Activated T-cell treated with anti-CD3 and anti-CD28 coated beads for 24 hours (primary cell): ENCODE measurements around the gene PPP1R1B.
A peak's percentile ranks its signal among the peaks of the same experiment; 100 is the strongest.

ENCODE experiments used
- DNase-seq: peaks from one replicate; pipeline ENCODE4 v3.0.0-alpha.2; 2020; ENCODE audit warnings: low read depth

The PPP1R1B gene

GRCh38 chr17:39653662-39654331 is 27.0 kb downstream of the PPP1R1B start:
- peak; percentile 66 for DNase-seq

DNA sequence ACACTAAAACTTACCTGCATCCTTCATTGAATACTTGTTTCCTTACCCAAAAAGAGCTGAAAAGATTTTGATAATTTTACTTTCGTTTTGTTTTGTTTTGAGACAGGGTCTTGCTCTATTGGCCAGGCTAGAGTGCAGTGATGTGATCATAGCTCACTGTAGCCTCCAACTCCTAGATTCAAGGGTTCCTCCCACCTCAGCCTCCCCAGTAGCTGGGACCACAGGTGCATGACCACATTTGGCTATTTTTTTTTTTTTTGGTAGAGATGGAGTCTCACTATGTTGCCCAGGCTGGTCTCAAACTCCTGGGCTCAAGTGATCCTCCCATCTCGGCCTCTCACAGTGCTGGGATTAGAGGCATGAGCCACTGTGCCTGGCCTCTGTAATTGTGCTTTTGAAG is 28.4 kb downstream of the PPP1R1B start:
- no peak for DNase-seq

DNA sequence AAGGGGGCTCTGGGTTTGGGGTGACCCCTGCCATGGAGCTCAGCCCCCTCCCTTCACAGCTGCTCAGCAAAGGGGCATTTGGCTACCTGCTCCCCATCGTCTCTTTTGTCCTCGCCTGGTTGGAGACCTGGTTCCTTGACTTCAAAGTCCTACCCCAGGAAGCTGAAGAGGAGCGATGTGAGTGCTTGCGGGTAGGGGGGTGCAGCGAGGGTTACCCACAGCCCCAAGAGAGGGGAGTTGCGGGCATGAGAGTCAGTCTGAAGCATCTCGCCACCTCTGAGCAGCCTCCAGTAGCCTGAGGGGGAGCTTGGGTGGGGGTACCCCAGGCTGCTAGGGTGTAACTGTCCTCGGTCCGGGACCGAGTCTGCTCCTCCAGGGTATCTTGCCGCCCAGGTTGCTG is 31.6 kb downstream of the PPP1R1B start:
- DNase-seq, result no peak

DNA sequence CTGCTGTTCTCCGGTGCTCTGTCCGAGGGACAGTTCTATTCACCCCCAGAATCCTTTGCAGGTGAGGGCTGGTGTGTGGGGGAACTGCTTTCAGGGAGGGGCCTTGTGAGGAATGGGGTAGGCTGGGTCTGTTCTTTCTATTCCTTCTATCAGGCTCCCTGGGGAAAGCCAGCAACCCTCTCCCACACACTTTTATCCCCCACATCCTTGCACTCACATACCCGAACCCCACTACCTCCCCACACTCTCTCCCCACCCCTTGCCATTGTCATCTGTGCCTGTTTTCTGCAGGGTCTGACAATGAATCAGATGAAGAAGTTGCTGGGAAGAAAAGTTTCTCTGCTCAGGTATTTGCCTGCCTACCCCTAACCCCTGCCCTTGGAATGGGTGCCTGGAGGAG is 32.0 kb downstream of the PPP1R1B start:
- DNase-seq, result no peak

GRCh38 chr17:39659279-39660010 is 32.7 kb downstream of the PPP1R1B start:
- DNase-seq, result no peak

GRCh38 chr17:39660011-39660360 is 33.2 kb downstream of the PPP1R1B start:
- DNase-seq, result no peak

DNA sequence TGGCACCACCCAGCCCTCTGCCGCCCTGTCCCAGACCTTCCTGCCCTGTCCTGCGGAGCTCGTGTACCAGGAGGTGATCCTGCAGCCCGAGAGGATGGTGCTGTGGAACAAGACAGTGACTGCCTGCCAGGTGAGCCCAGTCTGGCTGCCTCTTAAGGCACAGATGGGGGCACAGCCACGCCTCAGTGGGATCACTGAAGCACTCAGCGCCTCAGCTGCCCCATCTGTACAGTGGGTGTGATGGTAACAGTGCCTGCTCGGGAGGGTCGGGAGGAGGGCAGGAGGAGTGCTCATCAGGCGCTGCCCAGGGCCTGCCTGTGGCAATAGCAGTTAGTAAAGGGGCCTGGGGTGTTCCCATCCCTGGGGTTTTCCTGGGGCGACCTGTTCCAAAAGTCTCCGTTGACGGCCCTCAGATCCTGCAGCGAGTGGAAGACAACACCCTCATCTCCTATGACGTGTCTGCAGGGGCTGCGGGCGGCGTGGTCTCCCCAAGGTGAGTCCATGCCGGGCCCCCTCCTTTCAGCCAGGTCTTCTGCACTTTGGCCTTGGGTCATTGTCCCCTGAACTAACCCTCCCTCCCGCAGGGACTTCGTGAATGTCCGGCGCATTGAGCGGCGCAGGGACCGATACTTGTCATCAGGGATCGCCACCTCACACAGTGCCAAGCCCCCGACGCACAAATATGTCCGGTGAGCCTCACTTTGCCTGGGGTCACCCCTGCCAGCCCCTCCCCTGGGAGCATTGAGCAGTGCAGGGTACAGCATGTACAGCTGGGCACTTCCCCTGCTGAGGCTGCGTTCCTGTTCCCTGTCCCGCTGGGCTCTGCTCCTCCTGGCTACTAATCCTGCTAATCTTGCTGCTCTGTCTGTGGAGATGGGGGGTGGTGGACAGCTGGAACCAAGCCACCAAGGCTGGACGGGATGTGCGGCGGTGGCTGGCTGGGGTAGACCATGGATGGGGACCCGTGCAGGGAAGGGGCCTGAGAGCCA is 33.9 kb downstream of the PPP1R1B start:
- no peak for DNase-seq

GRCh38 chr17:39661744-39662541 is 35.2 kb downstream of the PPP1R1B start:
- DNase-seq, result no peak

DNA sequence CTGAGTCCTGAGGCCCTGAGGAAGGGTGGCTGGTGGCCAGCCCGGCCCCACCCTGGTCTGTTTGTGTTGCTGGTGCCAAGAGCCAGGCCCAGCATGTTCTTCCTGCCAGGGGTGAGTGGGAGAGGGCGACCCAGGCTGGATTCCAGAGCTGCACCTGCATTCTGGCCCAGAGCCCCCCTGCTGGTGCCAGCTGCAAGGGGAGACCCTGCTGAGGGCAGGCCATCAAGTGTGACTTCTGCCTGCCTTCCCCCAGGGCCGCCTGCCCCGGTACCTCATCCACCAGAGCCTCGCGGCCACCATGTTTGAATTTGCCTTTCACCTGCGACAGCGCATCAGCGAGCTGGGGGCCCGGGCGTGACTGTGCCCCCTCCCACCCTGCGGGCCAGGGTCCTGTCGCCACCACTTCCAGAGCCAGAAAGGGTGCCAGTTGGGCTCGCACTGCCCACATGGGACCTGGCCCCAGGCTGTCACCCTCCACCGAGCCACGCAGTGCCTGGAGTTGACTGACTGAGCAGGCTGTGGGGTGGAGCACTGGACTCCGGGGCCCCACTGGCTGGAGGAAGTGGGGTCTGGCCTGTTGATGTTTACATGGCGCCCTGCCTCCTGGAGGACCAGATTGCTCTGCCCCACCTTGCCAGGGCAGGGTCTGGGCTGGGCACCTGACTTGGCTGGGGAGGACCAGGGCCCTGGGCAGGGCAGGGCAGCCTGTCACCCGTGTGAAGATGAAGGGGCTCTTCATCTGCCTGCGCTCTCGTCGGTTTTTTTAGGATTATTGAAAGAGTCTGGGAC is 36.0 kb downstream of the PPP1R1B start:
- no peak for DNase-seq

DNA sequence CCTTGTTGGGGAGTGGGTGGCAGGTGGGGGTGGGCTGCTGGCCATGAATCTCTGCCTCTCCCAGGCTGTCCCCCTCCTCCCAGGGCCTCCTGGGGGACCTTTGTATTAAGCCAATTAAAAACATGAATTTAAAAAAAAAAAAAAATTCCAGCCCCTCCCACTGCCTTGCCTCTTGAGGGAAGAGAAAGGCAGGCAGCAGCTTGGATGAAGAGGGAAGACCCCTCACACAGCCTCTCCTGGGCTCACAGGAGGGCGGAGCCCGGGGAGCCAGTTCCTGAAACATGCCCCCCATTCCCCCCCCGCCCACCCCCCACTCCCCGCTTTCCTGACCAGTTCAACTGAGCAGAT is 36.6 kb downstream of the PPP1R1B start:
- DNase-seq, result no peak

DNA sequence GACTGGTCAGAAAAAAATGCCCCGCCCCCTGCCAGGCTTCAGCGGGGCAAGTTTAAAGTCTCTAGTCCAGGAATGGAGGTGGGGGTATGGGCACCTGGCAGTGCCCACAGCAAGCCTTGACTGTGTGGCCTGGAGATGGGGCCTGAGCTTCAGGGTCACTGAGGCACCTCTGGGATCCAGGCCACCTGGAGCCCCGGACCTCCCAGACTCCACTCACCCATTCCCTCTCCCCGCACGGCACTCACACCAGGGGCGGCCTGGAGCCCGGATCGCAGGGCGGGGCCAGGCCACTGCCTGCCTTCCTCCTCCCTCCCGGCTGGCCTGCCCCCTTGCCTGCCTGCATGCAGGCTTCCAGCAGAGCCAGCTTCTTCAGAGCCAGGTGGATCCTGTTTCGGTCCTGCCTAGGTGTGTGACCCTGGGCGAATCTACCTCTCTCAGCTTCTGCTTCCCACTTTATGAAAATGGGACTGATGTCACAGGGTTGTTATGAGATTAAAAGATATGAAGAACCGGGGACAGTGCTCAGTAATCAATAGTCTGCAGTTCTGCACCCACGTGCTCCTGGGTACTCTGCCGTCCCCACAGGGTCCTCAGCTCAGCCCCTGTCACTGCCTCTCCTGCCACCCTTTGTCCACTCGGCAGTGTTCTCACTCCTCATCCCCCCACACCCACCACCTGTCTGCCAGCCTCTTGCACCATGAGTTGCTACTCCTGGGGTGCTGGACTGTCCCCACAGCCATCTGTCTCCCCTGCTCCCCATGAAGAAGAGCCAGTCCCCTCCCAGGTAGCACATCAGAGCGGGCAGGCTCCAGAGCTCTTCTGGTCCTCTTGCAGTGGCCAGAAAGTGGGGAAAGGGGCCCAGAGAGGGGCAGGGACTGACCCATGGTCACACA is 37.2 kb downstream of the PPP1R1B start:
- no peak for DNase-seq

- no peak for DNase-seq
Observed at GRCh38 chr17:39664581-39665561, 38.1 kb downstream of the PPP1R1B start, which contains the start of gene TCAP. TSS of gene TCAP (plus strand) at chr17:39665349. CDS start at chr17:39665360, 11 bp downstream.

DNA sequence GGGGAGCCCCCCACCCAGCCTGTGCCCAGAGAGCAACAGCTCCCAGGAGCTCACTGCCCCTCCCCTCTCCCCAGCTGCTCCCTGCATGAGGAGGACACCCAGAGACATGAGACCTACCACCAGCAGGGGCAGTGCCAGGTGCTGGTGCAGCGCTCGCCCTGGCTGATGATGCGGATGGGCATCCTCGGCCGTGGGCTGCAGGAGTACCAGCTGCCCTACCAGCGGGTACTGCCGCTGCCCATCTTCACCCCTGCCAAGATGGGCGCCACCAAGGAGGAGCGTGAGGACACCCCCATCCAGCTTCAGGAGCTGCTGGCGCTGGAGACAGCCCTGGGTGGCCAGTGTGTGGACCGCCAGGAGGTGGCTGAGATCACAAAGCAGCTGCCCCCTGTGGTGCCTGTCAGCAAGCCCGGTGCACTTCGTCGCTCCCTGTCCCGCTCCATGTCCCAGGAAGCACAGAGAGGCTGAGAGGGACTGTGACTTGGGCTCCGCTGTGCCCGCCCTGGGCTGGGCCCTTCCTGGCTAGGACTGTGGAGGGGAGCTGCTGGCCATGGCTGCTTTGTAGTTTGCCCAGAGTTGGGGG is 39.0 kb downstream of the PPP1R1B start:
- no peak for DNase-seq

GRCh38 chr17:39666231-39666600 is 39.5 kb downstream of the PPP1R1B start:
- DNase-seq, result no peak

DNA sequence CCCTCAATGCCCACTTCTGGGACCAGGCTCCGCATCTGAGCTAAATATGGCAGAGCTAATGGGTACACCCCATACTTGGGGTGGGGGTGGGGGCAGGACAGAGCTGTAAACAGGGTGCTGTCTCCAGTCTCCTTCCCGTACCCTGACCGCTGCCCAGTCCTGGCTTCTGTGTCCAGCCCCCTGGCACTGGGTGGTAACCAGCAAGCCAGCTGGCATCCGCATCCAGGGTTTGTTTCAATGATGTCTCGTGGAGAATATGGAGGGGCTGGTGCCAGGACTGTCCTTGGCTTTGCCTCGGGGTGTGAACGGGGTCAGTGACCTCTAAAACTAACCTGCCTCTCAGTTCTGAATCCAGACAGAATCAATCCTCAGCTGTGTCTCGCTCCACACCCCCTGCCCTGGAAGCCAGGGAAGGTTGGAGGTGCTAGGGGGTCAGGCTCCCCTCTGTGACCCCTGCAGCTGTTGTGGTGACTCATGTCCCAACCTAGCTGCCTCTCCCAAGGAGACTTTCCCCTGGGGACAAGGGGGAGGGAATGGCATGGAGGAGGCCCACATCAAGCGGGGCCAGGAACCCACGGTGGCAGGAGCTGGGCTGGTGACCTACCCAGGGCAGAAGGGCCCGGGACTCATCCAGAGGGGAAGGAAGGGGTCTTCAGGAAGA is 40.0 kb downstream of the PPP1R1B start:
- DNase-seq, result no peak

DNA sequence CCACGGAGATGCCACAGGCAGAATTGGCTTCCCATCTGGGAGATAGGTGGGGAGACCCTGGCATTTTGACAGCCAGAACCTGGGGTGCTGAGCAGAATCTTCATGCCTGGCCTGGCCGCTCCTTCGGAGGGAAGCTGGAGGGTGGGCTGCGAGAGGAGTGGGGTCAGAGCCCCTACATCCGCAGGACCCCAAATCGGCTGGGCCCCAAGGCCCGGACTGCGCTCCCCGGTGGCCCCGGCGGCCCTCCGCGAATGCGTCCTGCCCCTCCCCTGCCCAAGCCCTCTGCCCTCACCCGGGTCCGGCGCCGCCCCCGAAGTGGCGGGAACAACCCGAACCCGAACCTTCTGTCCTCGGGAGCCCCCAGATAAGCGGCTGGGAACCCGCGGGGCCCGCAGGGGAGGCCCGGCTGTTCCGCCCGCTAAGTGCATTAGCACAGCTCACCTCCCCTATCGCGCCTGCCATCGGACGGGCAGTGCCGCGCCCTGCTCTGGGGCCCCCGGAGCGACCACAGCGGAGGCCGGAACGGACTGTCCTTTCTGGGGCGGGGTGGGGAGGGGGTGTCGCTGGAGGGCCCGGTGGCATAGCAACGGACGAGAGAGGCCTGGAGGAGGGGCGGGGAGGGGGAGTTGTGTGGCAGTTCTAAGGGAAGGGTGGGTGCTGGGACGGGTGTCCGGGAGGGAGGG is 40.7 kb downstream of the PPP1R1B start:
- no peak for DNase-seq
